ENCODE results near the gene TSPAN16. TPM values are rescaled to one million over a fixed set of nuclear protein-coding genes. Genes with fewer than 3 reads are reported as not detected.

TSPAN16 gene
- polyA plus RNA-seq, 1 experiment: not detected

GRCh38 chr19:11251217-11251616 lies 44.7 kb upstream of the TSPAN16 start:
- ChIA-PET POLR2A (no interaction called here), CTCF (interaction anchor here (1.4 kb wide), 1 partner anchor 231 kb away, joined by 4 read pairs; no protein-coding TSS in a partner anchor)
- TF ChIP-seq CTCF (IDR thresholded peaks at IDR 0.05; ENCODE audit: insufficient read depth, low read depth, low read length): no peak
- Histone ChIP-seq H3K27me3 (ENCODE audit: control insufficient read depth, insufficient read depth, low read length) (no peaks in the 10 kb centered on the region), H3K4me3 (ENCODE audit: low read depth, low read length) (no peak overlapping the region), H3K36me3 (ENCODE audit: control insufficient read depth, insufficient read depth, low read length) (peaks cover 16% of the 10 kb centered on the region)
- no peak for DNase-seq (ENCODE audit: low read depth)

- peaks cover 16% of the 10 kb centered on the region for H3K36me3 ChIP-seq (ENCODE audit: control insufficient read depth, insufficient read depth, low read length)
- H3K4me3 ChIP-seq (ENCODE audit: low read depth, low read length): no peak overlapping the region
- ChIA-PET CTCF (interaction anchor here (1.4 kb wide), 1 partner anchor 231 kb away, joined by 4 read pairs; no protein-coding TSS in a partner anchor), POLR2A (no interaction called here)
- H3K27me3 ChIP-seq (ENCODE audit: control insufficient read depth, insufficient read depth, low read length): no peaks in the 10 kb centered on the region
- TF ChIP-seq CTCF (IDR thresholded peaks at IDR 0.05; ENCODE audit: insufficient read depth, low read depth, low read length): no peak
- no peak for DNase-seq (ENCODE audit: low read depth)
Observed at GRCh38 chr19:11251650-11252314, 44.2 kb upstream of the TSPAN16 start.

GRCh38 chr19:11252665-11253355 lies 43.1 kb upstream of the TSPAN16 start:
- H3K27me3 ChIP-seq (ENCODE audit: control insufficient read depth, insufficient read depth, low read length): no peaks in the 10 kb centered on the region
- ChIA-PET POLR2A (interaction anchor here (0.6 kb wide), 1 partner anchor 85 kb away, joined by 12 read pairs; no protein-coding TSS in a partner anchor), CTCF (interaction anchor here (0.8 kb wide), 1 partner anchor 9 kb away, joined by 3 read pairs; no protein-coding TSS in a partner anchor)
- TF ChIP-seq CTCF (IDR thresholded peaks at IDR 0.05; ENCODE audit: insufficient read depth, low read depth, low read length): no peak
- no peak for DNase-seq (ENCODE audit: low read depth)
- no peak overlapping the region for H3K4me3 ChIP-seq (ENCODE audit: low read depth, low read length)
- H3K36me3 ChIP-seq (ENCODE audit: control insufficient read depth, insufficient read depth, low read length): peaks cover 14% of the 10 kb centered on the region

- H3K4me3 ChIP-seq (ENCODE audit: low read depth, low read length): no peak overlapping the region
- H3K36me3 ChIP-seq (ENCODE audit: control insufficient read depth, insufficient read depth, low read length): peaks cover 10% of the 10 kb centered on the region
- no peak for DNase-seq (ENCODE audit: low read depth)
- H3K27me3 ChIP-seq (ENCODE audit: control insufficient read depth, insufficient read depth, low read length): no peaks in the 10 kb centered on the region
- CTCF ChIA-PET: interaction anchor here (0.6 to 3.6 kb wide), 3 partner anchors 12 to 1338 kb away, joined by 3 to 26 read pairs (median 8); no protein-coding TSS in a partner anchor
- POLR2A ChIA-PET: no interaction called here
- TF ChIP-seq CTCF (IDR thresholded peaks at IDR 0.05; ENCODE audit: insufficient read depth, low read depth, low read length): no peak
Observed at GRCh38 chr19:11254666-11255065, 41.3 kb upstream of the TSPAN16 start.

- H3K27me3 ChIP-seq (ENCODE audit: control insufficient read depth, insufficient read depth, low read length): no peaks in the 10 kb centered on the region
- peaks cover 5% of the 10 kb centered on the region for H3K36me3 ChIP-seq (ENCODE audit: control insufficient read depth, insufficient read depth, low read length)
- H3K4me3 ChIP-seq (ENCODE audit: low read depth, low read length): no peak overlapping the region
- CTCF ChIA-PET: interaction anchor here (0.8 to 3.6 kb wide), 3 partner anchors 13 to 227 kb away, joined by 3 to 26 read pairs (median 8); no protein-coding TSS in a partner anchor
- no peak for TF ChIP-seq CTCF (IDR thresholded peaks at IDR 0.05; ENCODE audit: insufficient read depth, low read depth, low read length)
- POLR2A ChIA-PET: interaction anchor here (0.6 kb wide), 1 partner anchor 23 kb away, joined by 7 read pairs; no protein-coding TSS in a partner anchor
- no peak for DNase-seq (ENCODE audit: low read depth)
Observed at GRCh38 chr19:11256189-11256588, 39.8 kb upstream of the TSPAN16 start.

All from BJ (cell line).